HepG2 (cell line): Measurements from ENCODE around the gene GUSB.

ENCODE experiments used
- ARNT2 ChIP-seq: sonication (generic); formaldehyde crosslinking; IDR thresholded peaks from 2 replicates; pipeline ENCODE4 v1.8.0; 2022; ENCODE audit warnings: mild to moderate bottlenecking, low read depth, missing genetic modification reagents, moderate library complexity
- ATF1 ChIP-seq: IDR thresholded peaks from 2 replicates; pipeline ENCODE4 v1.6.1; 2016; ENCODE audit warnings: mild to moderate bottlenecking, control low read depth
- ATF2 ChIP-seq: sonication (generic); formaldehyde crosslinking; IDR thresholded peaks from 2 replicates; pipeline ENCODE4 v1.4.0; 2020; ENCODE audit warnings: missing genetic modification reagents
- EZH2 ChIP-seq: conservative IDR thresholded peaks from 2 replicates; pipeline ENCODE4 v1.6.1; 2012; ENCODE audit warnings: mild to moderate bottlenecking, low read depth, low read length, moderate library complexity
- HMG20A ChIP-seq: IDR thresholded peaks from 2 replicates; pipeline ENCODE4 v1.6.1; 2016; ENCODE audit warnings: borderline replicate concordance
- MYC ChIP-seq: sonication (generic); formaldehyde crosslinking; IDR thresholded peaks from 2 replicates; pipeline ENCODE4 v1.9.0; 2021; ENCODE audit warnings: missing genetic modification reagents, borderline replicate concordance
- SMAD9 ChIP-seq: sonication (generic); formaldehyde crosslinking; IDR thresholded peaks from 2 replicates; pipeline ENCODE4 v1.5.1; 2020; ENCODE audit warnings: mild to moderate bottlenecking, missing genetic modification reagents
- ZBTB40 ChIP-seq, 2 experiments: fragments of 450-650 bp in 1 of 2; sonication (generic) in 1 of 2; formaldehyde crosslinking in 1 of 2; IDR thresholded peaks; 2 replicates each; pipeline versions ENCODE4 v1.6.1 to v1.8.0; 2016 to 2022; ENCODE audit warnings: antibody characterized with exemption in 1 of 2, mild to moderate bottlenecking in 1 of 2, missing genetic modification reagents in 1 of 2
- ZNF138 ChIP-seq: sonication (generic); formaldehyde crosslinking; IDR thresholded peaks from 2 replicates; pipeline ENCODE4 v1.5.0; 2020; ENCODE audit warnings: mild to moderate bottlenecking, low read depth, missing genetic modification reagents
- ZNF441 ChIP-seq: sonication (generic); formaldehyde crosslinking; IDR thresholded peaks from 2 replicates; pipeline ENCODE4 v1.7.0; 2021; ENCODE audit warnings: missing genetic modification reagents, borderline replicate concordance

- TF ChIP-seq ZNF441 (CRISPR knock-in tag) (no peak), ZBTB40 (IDR thresholded peaks at IDR 0.05) (no peak), ZBTB40 (CRISPR knock-in tag; IDR thresholded peaks at IDR 0.05) (no peak), MYC (no peak), ATF1 (CRISPR knock-in tag) (no peak), ZNF138 (no peak), ARNT2 (CRISPR knock-in tag) (no peak), EZH2 (no peak), SMAD9 (CRISPR knock-in tag) (no peak), HMG20A (CRISPR knock-in tag) (no peak), ATF2 (CRISPR knock-in tag) (no peak)
These were observed 10.5 kb upstream of the GUSB start for GRCh38 chr7:65992526-65992925.
